ENCODE measurements around the gene CFAP299.

DNA sequence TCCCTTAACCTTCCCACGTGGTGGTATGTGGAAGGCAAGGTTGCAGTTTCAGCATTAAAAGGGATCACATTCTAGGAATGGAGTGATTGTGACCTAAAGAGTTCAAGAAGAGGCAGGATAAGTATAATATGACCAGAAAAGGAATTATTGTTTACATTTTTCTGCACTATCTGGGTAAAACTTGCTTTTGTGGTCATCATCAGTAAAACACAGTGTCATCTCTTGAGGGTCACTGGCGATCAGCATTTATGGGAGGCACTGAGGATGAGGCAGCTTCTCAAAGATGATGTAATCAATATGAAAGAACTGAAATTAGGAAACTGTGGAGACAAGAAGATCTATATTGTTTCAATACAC is 88.7 kb downstream of the CFAP299 start:
- no peak for TF ChIP-seq CTCF (conservative IDR thresholded peaks at IDR 0.05)
- no peak for TF ChIP-seq EZH2 (IDR thresholded peaks at IDR 0.05; ENCODE audit: low read depth)
